ENCODE measurements around the gene ZFP69B. TPM values are rescaled to one million over a fixed set of nuclear protein-coding genes. Genes with fewer than 3 reads are reported as not detected.

Gene ZFP69B
- total and polyA plus RNA-seq, 2 of the 8 experiments (the other 6 are each of a cell fraction or from before 2014, with no cell fraction given): 1.7 to 8.2 TPM

DNA sequence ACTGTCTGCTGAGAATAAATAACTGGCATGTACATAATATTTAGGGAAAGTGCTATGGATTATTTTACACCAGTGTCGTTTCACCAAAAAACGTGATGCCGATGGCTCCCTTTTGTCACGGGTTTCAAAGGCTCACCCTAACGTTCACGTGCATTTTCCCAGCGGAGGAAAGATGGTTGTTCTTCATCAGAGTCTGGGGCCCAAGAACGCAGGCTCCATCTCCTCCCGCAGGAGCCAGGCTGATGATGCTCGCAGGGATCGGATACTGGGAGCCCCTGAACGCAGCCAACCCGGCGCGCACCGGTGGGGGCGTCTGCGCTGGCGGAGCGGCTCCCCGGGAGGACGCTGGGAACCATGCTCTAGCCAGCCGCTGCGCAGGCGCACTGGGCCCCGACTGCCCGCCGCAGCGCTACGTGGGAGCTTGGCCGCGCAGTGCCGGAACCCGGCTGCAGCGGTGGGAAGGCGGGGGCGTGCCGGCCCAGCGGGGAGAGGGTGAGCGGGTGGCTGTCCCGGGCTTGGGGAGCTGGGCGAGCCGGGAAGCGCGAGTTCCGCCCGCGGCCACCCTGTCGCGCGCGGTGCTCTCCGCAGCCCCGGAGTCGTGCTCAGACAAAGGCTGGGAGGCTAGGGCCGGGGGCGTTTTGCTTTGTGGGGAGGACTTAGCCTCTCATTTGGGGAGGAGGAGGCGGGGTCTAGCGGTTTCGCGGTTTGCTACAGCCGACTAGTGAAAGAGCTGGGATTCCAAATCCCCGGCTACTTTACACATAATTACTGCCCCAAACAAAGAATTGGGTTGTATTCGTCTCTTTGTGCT, at the start of gene ZFP69B (continued):
- no peak for TF ChIP-seq KDM5A (IDR thresholded peaks at IDR 0.05; ENCODE audit: low read length)
- TF ChIP-seq HDAC2 (IDR thresholded peaks at IDR 0.05; ENCODE audit: borderline replicate concordance in 1 of 2, low read depth in 2 of 2, low read length in 2 of 2): no peak
- TF ChIP-seq SP4 (IDR thresholded peaks at IDR 0.05; ENCODE audit: low read length): peak; percentile 40; the same call in 1 of the 2 replicates
- peak; percentile 25; the same call in 1 of the 2 replicates for TF ChIP-seq KDM1A (IDR thresholded peaks at IDR 0.05; ENCODE audit: borderline replicate concordance, low read length)
- TF ChIP-seq SRF (IDR thresholded peaks at IDR 0.05; ENCODE audit: low read depth, low read length): no peak
- TF ChIP-seq TCF12 (IDR thresholded peaks at IDR 0.05; ENCODE audit: low read depth, low read length): no peak
- TF ChIP-seq EP300 (IDR thresholded peaks at IDR 0.05; ENCODE audit: borderline replicate concordance in 1 of 2, low read depth in 2 of 2, low read length in 2 of 2): no peak
- peak; percentile 81 for TF ChIP-seq ASH2L (IDR thresholded peaks at IDR 0.05; ENCODE audit: low read length)
- no peak for TF ChIP-seq FOSL1 (IDR thresholded peaks at IDR 0.05; ENCODE audit: insufficient read depth, low read depth, low read length)
- TF ChIP-seq CHD2 (IDR thresholded peaks at IDR 0.05; ENCODE audit: low read length): no peak
- no peak for TF ChIP-seq ATF2 (IDR thresholded peaks at IDR 0.05; ENCODE audit: low read length)
- no peak for TF ChIP-seq RFX5 (IDR thresholded peaks at IDR 0.05; ENCODE audit: borderline replicate concordance, low read depth, low read length)
- no peak for TF ChIP-seq RNF2 (IDR thresholded peaks at IDR 0.05; ENCODE audit: borderline replicate concordance, low read depth, low read length, missing control alignments, poor library complexity, severe bottlenecking)
- peak; percentile 73 for TF ChIP-seq PHF8 (conservative IDR thresholded peaks at IDR 0.05; ENCODE audit: low read depth, low read length)
- TF ChIP-seq BCL11A (IDR thresholded peaks at IDR 0.05; ENCODE audit: low read depth in 2 of 2, low read length in 2 of 2): no peak
- TF ChIP-seq MAFK (IDR thresholded peaks at IDR 0.05; ENCODE audit: low read depth, low read length): no peak
- no peak for TF ChIP-seq ZNF274 (IDR thresholded peaks at IDR 0.05; ENCODE audit: borderline replicate concordance, extremely low read depth, low read length)
- TF ChIP-seq, protein P1, sequence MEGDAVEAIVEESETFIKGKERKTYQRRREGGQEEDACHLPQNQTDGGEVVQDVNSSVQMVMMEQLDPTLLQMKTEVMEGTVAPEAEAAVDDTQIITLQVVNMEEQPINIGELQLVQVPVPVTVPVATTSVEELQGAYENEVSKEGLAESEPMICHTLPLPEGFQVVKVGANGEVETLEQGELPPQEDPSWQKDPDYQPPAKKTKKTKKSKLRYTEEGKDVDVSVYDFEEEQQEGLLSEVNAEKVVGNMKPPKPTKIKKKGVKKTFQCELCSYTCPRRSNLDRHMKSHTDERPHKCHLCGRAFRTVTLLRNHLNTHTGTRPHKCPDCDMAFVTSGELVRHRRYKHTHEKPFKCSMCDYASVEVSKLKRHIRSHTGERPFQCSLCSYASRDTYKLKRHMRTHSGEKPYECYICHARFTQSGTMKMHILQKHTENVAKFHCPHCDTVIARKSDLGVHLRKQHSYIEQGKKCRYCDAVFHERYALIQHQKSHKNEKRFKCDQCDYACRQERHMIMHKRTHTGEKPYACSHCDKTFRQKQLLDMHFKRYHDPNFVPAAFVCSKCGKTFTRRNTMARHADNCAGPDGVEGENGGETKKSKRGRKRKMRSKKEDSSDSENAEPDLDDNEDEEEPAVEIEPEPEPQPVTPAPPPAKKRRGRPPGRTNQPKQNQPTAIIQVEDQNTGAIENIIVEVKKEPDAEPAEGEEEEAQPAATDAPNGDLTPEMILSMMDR (IDR thresholded peaks at IDR 0.05; ENCODE audit: control extremely low read depth in 1 of 3, insufficient read depth in 1 of 3, low read depth in 1 of 3, low read length in 3 of 3): no peak
- TF ChIP-seq NRF1 (IDR thresholded peaks at IDR 0.05; ENCODE audit: low read depth, low read length): peak; percentile 85
